Hepatocyte (in vitro differentiated cells): Measurements from ENCODE around the gene LIN28B. TPM values are rescaled to one million over a fixed set of nuclear protein-coding genes. Genes with fewer than 3 reads are reported as not detected.
"Not testable (repeated sequence)": the region's sequence is repeated elsewhere in the genome, so short reads cannot be mapped to it uniquely, and the experiment has no call there.

Source experiments
- DNase-seq: peaks from one replicate; pipeline ENCODE4 v3.0.0-alpha.2; 2016; ENCODE audit warnings: low spot score
- H2AFZ ChIP-seq: fragments of 200-600 bp; sonication (generic); 2 replicates; pipeline ENCODE4 v1.6.0; 2016; ENCODE audit warnings: antibody characterized with exemption, mild to moderate bottlenecking
- H3K27ac ChIP-seq: fragments of 200-600 bp; sonication (generic); 2 replicates; pipeline ENCODE4 v1.5.1; 2016; ENCODE audit warnings: mild to moderate bottlenecking
- H3K27me3 ChIP-seq: fragments of 200-600 bp; sonication (generic); 2 replicates; pipeline ENCODE4 v1.6.1; 2016
- H3K36me3 ChIP-seq: fragments of 200-600 bp; sonication (generic); replicated peaks from 2 replicates; pipeline ENCODE4 v1.5.1; 2016; ENCODE audit warnings: low read depth; ENCODE audit not compliant: insufficient read depth
- H3K4me1 ChIP-seq: fragments of 200-600 bp; sonication (generic); 2 replicates; pipeline ENCODE4 v1.5.1; 2016; ENCODE audit warnings: mild to moderate bottlenecking, moderate library complexity; ENCODE audit not compliant: insufficient read depth
- H3K4me2 ChIP-seq: fragments of 200-600 bp; sonication (generic); 2 replicates; pipeline ENCODE4 v1.6.0; 2016
- H3K4me3 ChIP-seq: fragments of 200-600 bp; sonication (generic); 2 replicates; pipeline ENCODE4 v1.5.1; 2016; ENCODE audit warnings: mild to moderate bottlenecking
- H3K79me2 ChIP-seq: fragments of 200-600 bp; sonication (generic); 2 replicates; pipeline ENCODE4 v1.6.0; 2017; ENCODE audit warnings: mild to moderate bottlenecking
- H3K9me2 ChIP-seq: fragments of 200-600 bp; sonication (generic); replicated peaks from 2 replicates; pipeline ENCODE4 v1.6.0; 2017; ENCODE audit warnings: mild to moderate bottlenecking; ENCODE audit not compliant: insufficient read depth
- H3K9me3 ChIP-seq: fragments of 200-600 bp; sonication (generic); 2 replicates; pipeline ENCODE4 v1.5.1; 2016; ENCODE audit warnings: low read depth, mild to moderate bottlenecking
- H4K20me1 ChIP-seq: fragments of 200-600 bp; sonication (generic); 2 replicates; pipeline ENCODE4 v1.6.0; 2016; ENCODE audit warnings: mild to moderate bottlenecking; ENCODE audit not compliant: insufficient read depth, poor library complexity, severe bottlenecking
- EZH2 ChIP-seq: fragments of 200-600 bp; sonication (generic); IDR thresholded peaks from 2 replicates; pipeline ENCODE4 v1.6.1; 2016; ENCODE audit warnings: antibody characterized with exemption, mild to moderate bottlenecking, borderline replicate concordance
- EZH2phosphoT487 ChIP-seq: fragments of 200-600 bp; sonication (generic); IDR thresholded peaks from one replicate; pipeline ENCODE4 v1.6.1; 2018; ENCODE audit warnings: antibody characterized with exemption, mild to moderate bottlenecking, low read depth, moderate library complexity; ENCODE audit not compliant: unreplicated experiment, severe bottlenecking
- WGBS: methylation state at CpG from one replicate; pipeline ENCODE4 v1.1.6; 2016; ENCODE audit warnings: low lambda C conversion rate; ENCODE audit errors: missing lambda C conversion rate; 5-methylcytosine and 5-hydroxymethylcytosine counted together
- polyA plus RNA-seq: library from polyadenylated mRNA; unstranded; fragments of >200 nt; fragmentation: Nextera tagmentation; extraction: Ambion mirVana; gene quantifications from 2 replicates; pipeline ENCODE4 v1.2.1, GENCODE V29; 2016
- total RNA-seq: library from RNA; depleted of rRNA; stranded (reverse); fragments of >200 nt; gene quantifications from 2 replicates; pipeline ENCODE4 v1.2.3, GENCODE V29; 2014
- TF ChIP-seq, protein P1 (sequence below): fragments of 200-600 bp; sonication (generic); IDR thresholded peaks from 2 replicates; pipeline ENCODE4 v1.5.1; 2016; ENCODE audit warnings: antibody characterized with exemption, mild to moderate bottlenecking; ENCODE audit not compliant: poor library complexity

LIN28B gene
- total and polyA plus RNA-seq, 2 experiments from 2014 or later: 1.8 to 8.9 TPM

DNA sequence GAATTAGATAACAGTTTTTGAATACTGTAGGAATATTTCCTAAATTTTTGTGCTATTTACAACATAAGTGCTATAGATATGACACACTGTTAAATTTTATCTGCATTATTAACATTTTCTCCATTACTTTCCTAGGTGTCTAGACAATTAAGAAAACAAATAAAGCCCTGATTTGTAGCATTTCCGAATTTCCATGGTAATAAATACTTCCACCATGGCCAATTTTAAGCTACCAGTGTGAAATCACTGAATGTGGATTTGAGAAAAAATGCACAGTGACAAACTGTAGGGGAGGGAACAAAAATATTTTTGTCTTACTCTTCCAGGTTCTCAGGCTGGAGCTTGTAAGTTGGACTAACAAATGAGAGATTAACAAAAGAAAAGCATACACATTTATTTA, 27.9 kb downstream of the LIN28B start:
- TF ChIP-seq EZH2: no peak
- no peak for TF ChIP-seq EZH2phosphoT487
- TF ChIP-seq, protein P1, sequence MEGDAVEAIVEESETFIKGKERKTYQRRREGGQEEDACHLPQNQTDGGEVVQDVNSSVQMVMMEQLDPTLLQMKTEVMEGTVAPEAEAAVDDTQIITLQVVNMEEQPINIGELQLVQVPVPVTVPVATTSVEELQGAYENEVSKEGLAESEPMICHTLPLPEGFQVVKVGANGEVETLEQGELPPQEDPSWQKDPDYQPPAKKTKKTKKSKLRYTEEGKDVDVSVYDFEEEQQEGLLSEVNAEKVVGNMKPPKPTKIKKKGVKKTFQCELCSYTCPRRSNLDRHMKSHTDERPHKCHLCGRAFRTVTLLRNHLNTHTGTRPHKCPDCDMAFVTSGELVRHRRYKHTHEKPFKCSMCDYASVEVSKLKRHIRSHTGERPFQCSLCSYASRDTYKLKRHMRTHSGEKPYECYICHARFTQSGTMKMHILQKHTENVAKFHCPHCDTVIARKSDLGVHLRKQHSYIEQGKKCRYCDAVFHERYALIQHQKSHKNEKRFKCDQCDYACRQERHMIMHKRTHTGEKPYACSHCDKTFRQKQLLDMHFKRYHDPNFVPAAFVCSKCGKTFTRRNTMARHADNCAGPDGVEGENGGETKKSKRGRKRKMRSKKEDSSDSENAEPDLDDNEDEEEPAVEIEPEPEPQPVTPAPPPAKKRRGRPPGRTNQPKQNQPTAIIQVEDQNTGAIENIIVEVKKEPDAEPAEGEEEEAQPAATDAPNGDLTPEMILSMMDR: no peak
- Histone ChIP-seq H3K4me2 (no peak overlapping the region), H3K27ac (no peak overlapping the region), H3K4me3 (no peak overlapping the region), H4K20me1 (no peaks in the 10 kb centered on the region), H3K4me1 (no peaks in the 10 kb centered on the region), H3K27me3 (no peaks in the 10 kb centered on the region), H3K9me3 (no peaks in the 10 kb centered on the region), H2AFZ (no peak overlapping the region), H3K79me2 (peaks cover 2% of the 10 kb centered on the region), H3K9me2 (no peaks in the 10 kb centered on the region), H3K36me3 (no peaks in the 10 kb centered on the region)
- WGBS: 90% methylated on average over 1 of the region's 1 CpG
- DNase-seq: no peak

DNA sequence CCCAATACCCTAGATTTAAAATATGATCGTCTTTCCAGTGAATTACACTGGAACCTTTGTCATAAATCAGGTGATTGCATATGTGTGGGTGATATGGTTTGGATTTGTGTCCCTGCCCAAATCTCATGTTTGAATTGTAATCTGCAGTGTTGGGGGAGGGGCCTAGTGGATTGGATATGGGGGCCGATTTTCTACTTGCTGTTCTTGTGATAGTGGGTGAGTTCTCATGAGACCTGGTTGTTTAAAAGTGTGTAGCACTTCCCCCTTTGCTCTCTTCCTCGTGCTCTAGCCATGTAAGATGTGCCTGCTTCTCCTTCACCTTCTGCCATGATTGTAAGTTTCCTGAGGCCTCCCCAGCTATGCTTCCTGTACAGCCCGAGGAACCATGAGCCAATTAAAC, 29.0 kb downstream of the LIN28B start:
- H3K79me2 ChIP-seq, H3K4me3 ChIP-seq, H3K9me2 ChIP-seq, H3K9me3 ChIP-seq, H2AFZ ChIP-seq, H3K27me3 ChIP-seq, H3K4me2 ChIP-seq, H3K36me3 ChIP-seq, H3K4me1 ChIP-seq, DNase-seq, H3K27ac ChIP-seq, H4K20me1 ChIP-seq: not testable (repeated sequence)
- WGBS: 92% methylated on average over 4 of the region's 4 CpGs

DNA sequence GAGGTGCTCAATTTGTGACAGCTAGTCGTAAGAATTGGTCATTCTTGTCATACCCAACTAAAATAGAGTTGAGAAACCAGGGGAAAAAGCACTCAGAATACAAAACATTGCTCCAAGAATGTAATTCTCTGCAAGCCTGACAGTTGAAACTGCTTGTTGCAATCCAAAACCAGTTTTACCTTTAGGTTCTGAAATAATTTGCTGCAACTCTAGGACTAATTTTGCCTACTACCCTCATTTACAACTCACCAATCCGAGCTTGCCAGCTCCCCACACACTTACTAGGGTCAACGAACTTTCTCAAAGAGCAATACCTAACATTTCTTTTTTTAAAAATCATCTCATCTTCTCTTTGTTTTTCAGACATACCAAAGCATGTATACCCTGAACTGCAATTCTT, 29.7 kb downstream of the LIN28B start:
- Histone ChIP-seq H3K4me2 (no peak overlapping the region), H2AFZ (no peak overlapping the region)
- 85% methylated on average over 3 of the region's 3 CpGs for WGBS

DNA sequence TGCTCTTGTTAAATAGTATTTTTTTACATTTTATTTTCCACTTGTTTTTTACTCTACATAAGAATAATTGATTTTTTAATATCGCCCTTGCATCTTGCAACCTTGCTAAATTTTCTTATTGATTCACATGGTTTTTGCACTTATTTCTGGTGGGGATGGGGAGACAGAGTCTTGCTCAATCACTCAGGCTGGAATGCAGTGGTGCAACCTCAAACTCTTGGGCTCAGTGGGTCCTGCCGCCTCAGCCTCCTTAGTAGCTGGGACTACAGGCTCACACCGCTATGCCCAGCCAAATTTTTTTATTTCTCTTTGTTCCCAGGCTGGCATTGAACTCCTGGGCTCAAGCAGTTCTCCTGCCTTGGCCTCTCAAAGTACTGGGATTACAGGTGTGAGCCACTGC, 30.3 kb downstream of the LIN28B start:
- Histone ChIP-seq H2AFZ (no peak overlapping the region), H3K36me3 (no peaks in the 10 kb centered on the region), H3K4me1 (no peaks in the 10 kb centered on the region), H3K79me2 (peaks cover 2% of the 10 kb centered on the region), H4K20me1 (no peaks in the 10 kb centered on the region), H3K9me3 (no peaks in the 10 kb centered on the region), H3K4me3 (no peak overlapping the region), H3K9me2 (no peaks in the 10 kb centered on the region), H3K27me3 (no peaks in the 10 kb centered on the region), H3K27ac (no peak overlapping the region), H3K4me2 (no peak overlapping the region)
- TF ChIP-seq EZH2: no peak
- no peak for TF ChIP-seq EZH2phosphoT487
- TF ChIP-seq, protein P1: no peak
- no peak for DNase-seq
- 89% methylated on average over 3 of the region's 3 CpGs for WGBS

More for the DNA sequence above, 29.7 kb downstream of the LIN28B start:
- no peaks in the 10 kb centered on the region for H3K9me3 ChIP-seq
- no peak overlapping the region for H3K4me3 ChIP-seq
- H3K27ac ChIP-seq: no peak overlapping the region
- H3K79me2 ChIP-seq: peaks cover 2% of the 10 kb centered on the region
- no peaks in the 10 kb centered on the region for H3K36me3 ChIP-seq
- DNase-seq: no peak
- H4K20me1 ChIP-seq: no peaks in the 10 kb centered on the region
- no peaks in the 10 kb centered on the region for H3K4me1 ChIP-seq
- no peaks in the 10 kb centered on the region for H3K9me2 ChIP-seq
- H3K27me3 ChIP-seq: no peaks in the 10 kb centered on the region
- TF ChIP-seq EZH2phosphoT487 (no peak), EZH2 (no peak)
- TF ChIP-seq, protein P1: no peak
